ENCODE measurements around the gene WDFY2. TPM values are rescaled to one million over a fixed set of nuclear protein-coding genes. Genes with fewer than 3 reads are reported as not detected.

Gene WDFY2
- total and polyA plus RNA-seq, 2 of the 13 experiments (the other 11 are each of a cell fraction or from before 2014, with no cell fraction given): 22.6 to 27.0 TPM

DNA sequence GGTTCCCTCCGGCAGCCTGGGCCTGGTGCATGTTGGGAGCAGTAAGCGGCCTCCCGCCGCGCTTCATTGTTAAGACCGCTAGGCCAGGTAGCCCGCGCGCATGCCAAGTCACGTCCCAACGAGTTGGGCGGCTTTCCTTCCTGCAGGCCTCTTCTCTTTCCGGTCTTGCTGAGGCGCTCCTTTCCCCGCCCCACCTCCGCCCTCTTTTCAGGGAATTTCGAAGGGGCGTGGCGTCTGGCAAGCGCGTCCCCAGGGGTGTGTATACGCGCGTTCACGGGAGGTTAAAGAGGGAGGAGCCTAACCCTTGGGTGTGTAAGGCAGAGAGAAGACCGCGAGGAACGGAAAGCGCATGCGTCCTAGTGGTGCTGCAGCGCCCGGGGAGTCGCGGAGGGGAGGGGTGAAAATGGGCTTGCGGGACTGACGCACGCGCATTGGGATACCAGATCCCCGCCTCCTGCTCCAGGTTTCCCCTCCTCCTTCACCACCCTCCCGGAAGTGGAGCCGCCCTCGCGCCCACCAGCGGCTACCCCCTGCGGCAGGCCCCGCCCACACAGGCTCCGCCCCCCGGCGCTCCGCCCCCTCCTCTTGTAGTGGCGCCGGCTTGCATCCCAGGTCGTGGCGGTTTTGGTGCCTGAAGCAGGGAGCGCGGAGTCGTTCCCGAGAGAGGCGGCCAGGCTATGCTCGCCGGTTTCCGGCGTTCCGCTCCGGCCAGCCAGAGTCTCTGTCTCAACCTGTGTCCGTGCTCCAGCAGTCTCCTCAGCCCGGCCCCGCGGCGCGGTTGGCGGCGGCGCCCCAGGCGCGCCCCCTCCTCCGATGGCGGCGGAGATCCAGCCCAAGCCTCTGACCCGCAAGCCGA, at the start of gene WDFY2 (continued):
- no peak for TF ChIP-seq ZNF142 (CRISPR knock-in tag; IDR thresholded peaks at IDR 0.05)
- no peak for TF ChIP-seq ZNF768 (CRISPR knock-in tag; IDR thresholded peaks at IDR 0.05)
- TF ChIP-seq ZNF770 (CRISPR knock-in tag; IDR thresholded peaks at IDR 0.05): no peak
- TF ChIP-seq PCBP2 (optimal IDR thresholded peaks at IDR 0.05; ENCODE audit: low read depth, low read length, poor library complexity, severe bottlenecking): no peak
- no peak for TF ChIP-seq ZNF260 (CRISPR knock-in tag; IDR thresholded peaks at IDR 0.05; ENCODE audit: borderline replicate concordance, low read depth)
- no peak for TF ChIP-seq ZNF263 (CRISPR knock-in tag; IDR thresholded peaks at IDR 0.05)
- TF ChIP-seq MYC (CRISPR knock-in tag; IDR thresholded peaks at IDR 0.05; ENCODE audit: borderline replicate concordance): peak; percentile 5; the same call in 1 of the 2 replicates
- TF ChIP-seq ZNF597 (CRISPR knock-in tag; IDR thresholded peaks at IDR 0.05): no peak
- no peak for TF ChIP-seq ZNF629 (CRISPR knock-in tag; conservative IDR thresholded peaks at IDR 0.05)
- no peak for TF ChIP-seq PHB2 (IDR thresholded peaks at IDR 0.05; ENCODE audit: partially characterized antibody)
- TF ChIP-seq NCOR1 (IDR thresholded peaks at IDR 0.05; ENCODE audit: borderline replicate concordance, low read length): peak; percentile 21; the same call in 1 of the 2 replicates
- 0 out of 2 replicates have a peak, but pooled peaks have one; percentile 21 for TF ChIP-seq NFKB2 (CRISPR knock-in tag; IDR thresholded peaks at IDR 0.05; ENCODE audit: borderline replicate concordance)
- TF ChIP-seq ZNF264 (CRISPR knock-in tag; IDR thresholded peaks at IDR 0.05): peak; percentile 1; the same call in 1 of the 2 replicates
- TF ChIP-seq ETS1 (CRISPR knock-in tag; IDR thresholded peaks at IDR 0.05): no peak
- no peak for TF ChIP-seq MAFK (conservative IDR thresholded peaks at IDR 0.05 in 1 of 2, IDR thresholded peaks at IDR 0.05 in 1 of 2; ENCODE audit: low read length in 2 of 2)
- TF ChIP-seq FOXK1 (CRISPR knock-in tag; IDR thresholded peaks at IDR 0.05; ENCODE audit: borderline replicate concordance, low read depth): 0 out of 2 replicates have a peak, but pooled peaks have one; percentile 52

Measured in HepG2 (cell line).